ENCODE data around the gene TFB1M. TPM values are rescaled to one million over a fixed set of nuclear protein-coding genes. Genes with fewer than 3 reads are reported as not detected.

Gene TFB1M
- total RNA-seq, 1 donor from 2014 or later: 24.1 TPM

GRCh38 chr6:155324172-155324571, 9.9 kb upstream of the TFB1M start:
- Histone ChIP-seq H4K20me1 (ENCODE audit: low read depth) (no peaks in the 10 kb centered on the region), H3F3A (ENCODE audit: low read depth) (peaks cover 9% of the 10 kb centered on the region), H3K27ac (no peak overlapping the region), H3K4me2 (no peak overlapping the region), H3K9ac (no peak overlapping the region), H3K36me3 (no peaks in the 10 kb centered on the region), H3K27me3 (no peaks in the 10 kb centered on the region), H2AFZ (replicated peaks) (no peak overlapping the region), H3K79me2 (ENCODE audit: low read depth) (no peaks in the 10 kb centered on the region), H3K4me1 (peaks cover 21% of the 10 kb centered on the region), H3K9me3 (ENCODE audit: low read depth) (no peaks in the 10 kb centered on the region), H3K4me3 (no peak overlapping the region)
- no peak overlapping the region for H3K4me3 Mint-ChIP-seq
- H3K36me3 Mint-ChIP-seq: no peaks in the 10 kb centered on the region
- no peak for TF ChIP-seq CTCF (IDR thresholded peaks at IDR 0.05)
- no peak for TF ChIP-seq EZH2phosphoT487 (IDR thresholded peaks at IDR 0.05)
- TF ChIP-seq EZH2 (IDR thresholded peaks at IDR 0.05): no peak
- peaks cover 2% of the 10 kb centered on the region for H3K27me3 Mint-ChIP-seq (ENCODE audit: insufficient read depth, low read depth)
- no peak overlapping the region for H3K27ac Mint-ChIP-seq
- H3K9me3 Mint-ChIP-seq: no peaks in the 10 kb centered on the region
- H3K4me1 Mint-ChIP-seq: peaks cover 8% of the 10 kb centered on the region
- DNase-seq (ENCODE audit: low spot score): no peak

- no peak for DNase-seq (ENCODE audit: low spot score)
- peaks cover 6% of the 10 kb centered on the region for H3K4me1 Mint-ChIP-seq
- Histone ChIP-seq H2AFZ (replicated peaks) (no peak overlapping the region), H3K79me2 (ENCODE audit: low read depth) (no peaks in the 10 kb centered on the region), H4K20me1 (ENCODE audit: low read depth) (no peaks in the 10 kb centered on the region), H3K9me3 (ENCODE audit: low read depth) (no peaks in the 10 kb centered on the region), H3K4me1 (peaks cover 4% of the 10 kb centered on the region), H3K36me3 (no peaks in the 10 kb centered on the region), H3K27ac (no peak overlapping the region), H3K9ac (no peak overlapping the region), H3F3A (ENCODE audit: low read depth) (peaks cover 3% of the 10 kb centered on the region), H3K27me3 (no peaks in the 10 kb centered on the region), H3K4me2 (no peak overlapping the region), H3K4me3 (no peak overlapping the region)
- TF ChIP-seq EZH2 (IDR thresholded peaks at IDR 0.05) (no peak), CTCF (IDR thresholded peaks at IDR 0.05) (no peak), EZH2phosphoT487 (IDR thresholded peaks at IDR 0.05) (no peak)
- no peaks in the 10 kb centered on the region for H3K36me3 Mint-ChIP-seq
- H3K27ac Mint-ChIP-seq: no peak overlapping the region
- H3K9me3 Mint-ChIP-seq: peaks cover 3% of the 10 kb centered on the region
- H3K27me3 Mint-ChIP-seq (ENCODE audit: insufficient read depth, low read depth): peaks cover 2% of the 10 kb centered on the region
- no peak overlapping the region for H3K4me3 Mint-ChIP-seq
Observed at GRCh38 chr6:155319902-155320301, 5.6 kb upstream of the TFB1M start.

- Mint-ChIP-seq H3K9me3 (peaks cover 3% of the 10 kb centered on the region), H3K27ac (no peak overlapping the region), H3K4me3 (no peak overlapping the region), H3K4me1 (peaks cover 14% of the 10 kb centered on the region), H3K36me3 (peaks cover 3% of the 10 kb centered on the region), H3K27me3 (ENCODE audit: insufficient read depth, low read depth) (peaks cover 5% of the 10 kb centered on the region)
- Histone ChIP-seq H3K4me1 (peaks cover 4% of the 10 kb centered on the region), H3K9me3 (ENCODE audit: low read depth) (no peaks in the 10 kb centered on the region), H3K27ac (no peak overlapping the region), H3K4me2 (no peak overlapping the region), H3F3A (ENCODE audit: low read depth) (peaks cover 6% of the 10 kb centered on the region), H3K79me2 (ENCODE audit: low read depth) (peaks cover 20% of the 10 kb centered on the region), H3K27me3 (no peaks in the 10 kb centered on the region), H3K4me3 (no peak overlapping the region), H3K36me3 (no peaks in the 10 kb centered on the region), H2AFZ (replicated peaks) (no peak overlapping the region), H3K9ac (no peak overlapping the region), H4K20me1 (ENCODE audit: low read depth) (no peaks in the 10 kb centered on the region)
- no peak for DNase-seq (ENCODE audit: low spot score)
- TF ChIP-seq CTCF (IDR thresholded peaks at IDR 0.05) (peak; percentile 9), EZH2 (IDR thresholded peaks at IDR 0.05) (no peak), EZH2phosphoT487 (IDR thresholded peaks at IDR 0.05) (no peak)
Observed at GRCh38 chr6:155317186-155317585, 2.9 kb upstream of the TFB1M start.
